GM12878 (cell line): ENCODE data around the gene TMC8. TPM values are rescaled to one million over a fixed set of nuclear protein-coding genes. Genes with fewer than 3 reads are reported as not detected.

Experiments used
- ATAC-seq: fragments of 200-7000 bp; cut with Tn5 transposase; 3 replicates; pipeline ENCODE4 v1.9.1; 2020; ENCODE audit warnings: mild to moderate bottlenecking, moderate library complexity
- BruUV-seq: library from RNA; stranded (reverse); fragments of 400-500 nt; replicated peaks from 2 replicates; lab custom pipeline; 2021; lab: Mats Ljungman, UMichigan
- CTCF ChIA-PET: fragments of 300-600 bp; sonication (Branson Sonifier 250); formaldehyde crosslinking; extraction: SDS; loops from one replicate; lab custom pipeline; 2021; ENCODE audit warnings: inconsistent platforms; lab: Yijun Ruan, JAX
- POLR2A ChIA-PET: fragments of 350-600 bp; formaldehyde crosslinking; extraction: SDS; loops from one replicate; lab custom pipeline; 2021; ENCODE audit warnings: inconsistent platforms; lab: Charles Lee
- RAD21 ChIA-PET: fragments of 300-600 bp; sonication (Branson Sonifier 250); formaldehyde crosslinking; loops from one replicate; lab custom pipeline; 2023; ENCODE audit warnings: antibody characterized with exemption; ENCODE audit not compliant: unreplicated experiment; lab: Charles Lee
- SMC1A ChIA-PET: fragments of 300-600 bp; sonication (Branson Sonifier 250); formaldehyde crosslinking; loops from one replicate; lab custom pipeline; 2023; ENCODE audit not compliant: unreplicated experiment, uncharacterized antibody; lab: Charles Lee
- DNase-seq: peaks from one replicate; pipeline ENCODE4 v3.0.0-alpha.2; 2011; ENCODE audit warnings: low read depth, low spot score
- FAIRE-seq: peaks from 3 replicates; lab custom pipeline; 2011; peaks lifted over from hg19 to GRCh38; lab: Jason Lieb, UNC
- H2AFZ ChIP-seq: 2 replicates; pipeline ENCODE4 v1.6.0; 2011; ENCODE audit warnings: low read depth, low read length, control low read depth; ENCODE audit not compliant: control insufficient read depth
- H3K27ac ChIP-seq: 2 replicates; pipeline ENCODE4 v1.5.1; 2011; ENCODE audit warnings: control low read depth; ENCODE audit not compliant: control insufficient read depth, insufficient read depth
- H3K27me3 ChIP-seq, 2 experiments: replicated peaks in 1 of 2; 2 replicates each; pipeline versions ENCODE4 v1.6.0 to v1.6.1; 2011; ENCODE audit warnings: low read length in 1 of 2; ENCODE audit not compliant: control insufficient read depth in 2 of 2, insufficient read depth in 2 of 2
- H3K36me3 ChIP-seq, 2 experiments: 2 replicates each; pipeline ENCODE4 v1.5.1; 2011; ENCODE audit warnings: low read length in 1 of 2; ENCODE audit not compliant: control insufficient read depth in 2 of 2, insufficient read depth in 2 of 2
- H3K4me1 ChIP-seq: 2 replicates; pipeline ENCODE4 v1.6.1; 2011; ENCODE audit warnings: mild to moderate bottlenecking, low read length, moderate library complexity, mixed read lengths; ENCODE audit not compliant: control insufficient read depth, insufficient read depth
- H3K4me2 ChIP-seq: 2 replicates; pipeline ENCODE4 v1.6.0; 2011; ENCODE audit warnings: control low read depth; ENCODE audit not compliant: control insufficient read depth, insufficient read depth
- H3K4me3 ChIP-seq: fragments of 200-600 bp; sonication (generic); 2 replicates; pipeline ENCODE4 v1.5.1; 2016
- H3K79me2 ChIP-seq: 2 replicates; pipeline ENCODE4 v1.6.0; 2011; ENCODE audit warnings: low read length; ENCODE audit not compliant: control insufficient read depth, insufficient read depth
- H3K9ac ChIP-seq: 2 replicates; pipeline ENCODE4 v1.8.0; 2011; ENCODE audit warnings: low read length, control low read depth, mixed read lengths; ENCODE audit not compliant: control insufficient read depth, insufficient read depth
- H3K9me3 ChIP-seq: replicated peaks from 3 replicates; pipeline ENCODE4 v1.5.1; 2011; ENCODE audit warnings: mild to moderate bottlenecking, low read length; ENCODE audit not compliant: control insufficient read depth, insufficient read depth
- H4K20me1 ChIP-seq: 2 replicates; pipeline ENCODE4 v1.6.0; 2011; ENCODE audit not compliant: control insufficient read depth, insufficient read depth
- BRCA1 ChIP-seq: IDR thresholded peaks from 2 replicates; pipeline ENCODE4 v1.6.1; 2011; ENCODE audit warnings: low read depth, low read length, improper control_type of control experiment
- CBX5 ChIP-seq: sonication (generic); IDR thresholded peaks from 2 replicates; pipeline ENCODE4 v1.6.1; 2016; ENCODE audit warnings: low read depth, moderate library complexity, mild to moderate bottlenecking, inconsistent platforms
- CREM ChIP-seq: IDR thresholded peaks from 2 replicates; pipeline ENCODE4 v1.6.1; 2014; ENCODE audit warnings: antibody characterized with exemption, low read depth
- DPF2 ChIP-seq: fragments of 450-650 bp; IDR thresholded peaks from 2 replicates; pipeline ENCODE4 v1.6.1; 2017; ENCODE audit warnings: mild to moderate bottlenecking
- GATAD2B ChIP-seq: fragments of 450-650 bp; conservative IDR thresholded peaks from 2 replicates; pipeline ENCODE4 v1.6.1; 2017; ENCODE audit warnings: low read depth, mild to moderate bottlenecking, moderate library complexity
- HDAC2 ChIP-seq: fragments of 200-600 bp; sonication (generic); IDR thresholded peaks from 2 replicates; pipeline ENCODE4 v1.6.1; 2017
- IKZF2 ChIP-seq, 2 experiments: fragments of 450-650 bp; IDR thresholded peaks; 2 replicates each; pipeline ENCODE4 v1.6.1; 2017; ENCODE audit warnings: mild to moderate bottlenecking in 2 of 2, moderate library complexity in 2 of 2
- KDM1A ChIP-seq: fragments of 200-600 bp; sonication (generic); IDR thresholded peaks from 2 replicates; pipeline ENCODE4 v1.6.1; 2016; ENCODE audit warnings: borderline replicate concordance
- MTA2 ChIP-seq: fragments of 450-650 bp; IDR thresholded peaks from 2 replicates; pipeline ENCODE4 v1.6.1; 2016; ENCODE audit warnings: low read depth, mild to moderate bottlenecking, moderate library complexity
- MXI1 ChIP-seq: fragments of 150-350 bp; IDR thresholded peaks from 2 replicates; pipeline ENCODE4 v1.6.1; 2011; ENCODE audit warnings: low read depth, mild to moderate bottlenecking, inconsistent platforms, low read length, improper control_type of control experiment
- NBN ChIP-seq: fragments of 450-650 bp; IDR thresholded peaks from 2 replicates; pipeline ENCODE4 v1.6.1; 2016
- NFYA ChIP-seq: IDR thresholded peaks from 2 replicates; pipeline ENCODE4 v1.6.1; 2011; ENCODE audit warnings: low read depth, mild to moderate bottlenecking, low read length, improper control_type of control experiment, borderline replicate concordance
- NR2C2 ChIP-seq: IDR thresholded peaks from 2 replicates; pipeline ENCODE4 v1.6.1; 2011; ENCODE audit warnings: borderline replicate concordance, low read depth; ENCODE audit not compliant: control insufficient read depth, insufficient read length
- RAD21 ChIP-seq: IDR thresholded peaks from 2 replicates; pipeline ENCODE4 v1.6.1; 2011; ENCODE audit warnings: mild to moderate bottlenecking, low read depth, low read length, moderate library complexity; ENCODE audit not compliant: insufficient read depth
- SMAD1 ChIP-seq: fragments of 450-650 bp; IDR thresholded peaks from 2 replicates; pipeline ENCODE4 v1.6.1; 2018; ENCODE audit warnings: mild to moderate bottlenecking, low read depth; ENCODE audit not compliant: partially characterized antibody
- SREBF2 ChIP-seq: IDR thresholded peaks from 2 replicates; pipeline ENCODE4 v1.6.1; 2012; ENCODE audit warnings: mild to moderate bottlenecking, low read length
- WRNIP1 ChIP-seq: IDR thresholded peaks from 2 replicates; pipeline ENCODE4 v1.6.1; 2011; ENCODE audit warnings: low read depth, low read length, improper control_type of control experiment, borderline replicate concordance
- WGBS: methylation state at CpG from one replicate; pipeline ENCODE4 v1.1.6; 2016; ENCODE audit warnings: low lambda C conversion rate; ENCODE audit not compliant: insufficient replicate concordance, insufficient coverage; ENCODE audit errors: missing lambda C conversion rate; 5-methylcytosine and 5-hydroxymethylcytosine counted together
- in situ Hi-C: fragments of 300-500 bp; cut with MboI; formaldehyde crosslinking; loops from 9 replicates; pipeline ENCODE4 v1.14.3; 2018; ENCODE audit warnings: mixed read lengths
- intact Hi-C: fragments of 100-400 bp; cut with micrococcal nuclease; formaldehyde crosslinking; loops from one replicate; pipeline ENCODE4 v1.14.2; 2022; ENCODE audit not compliant: unreplicated experiment
- polyA plus RNA-seq, 11 experiments: library from polyadenylated mRNA; depleted of rRNA in 4 of 11; unstranded in 6 of 11; stranded (reverse) in 5 of 11; fragments of >200 nt; fragmentation: Nextera tagmentation in 4 of 11; fragmentation: Illumina TruSeq in 1 of 11; extraction: Ambion mirVana in 4 of 11; extraction: Trizol in 1 of 11; gene quantifications; 1 replicate in 1 of 11; 2 replicates in 10 of 11; pipeline versions ENCODE4 v1.2.1 to v1.2.3, GENCODE V29; 2011 to 2016; ENCODE audit warnings: inconsistent platforms in 2 of 11, missing spikeins in 2 of 11, low read depth in 1 of 11
- total RNA-seq, 4 experiments: library from RNA; depleted of rRNA in 3 of 4; stranded (reverse); fragments of >200 nt in 3 of 4; fragmentation: Illumina TruSeq in 1 of 4; extraction: Trizol in 1 of 4; gene quantifications; 2 replicates each; pipeline versions ENCODE4 v1.2.1 to v1.2.3, GENCODE V29; 2013 to 2021
- TF ChIP-seq, protein P1 (sequence below): fragments of 450-650 bp; IDR thresholded peaks from 2 replicates; pipeline ENCODE4 v1.6.1; 2017; ENCODE audit warnings: mild to moderate bottlenecking, low read depth, inconsistent platforms; ENCODE audit not compliant: poor library complexity, severe bottlenecking
- TF ChIP-seq, protein P2 (sequence below): IDR thresholded peaks from 2 replicates; pipeline ENCODE4 v1.6.1; 2012; ENCODE audit warnings: low read depth, low read length, improper control_type of control experiment

The TMC8 gene
- total and polyA plus RNA-seq, 10 of the 15 experiments (the other 5 are each of a cell fraction or from before 2014, with no cell fraction given), result 2.7 to 128 (median 40.0) TPM

GRCh38 chr17:78113804-78114785 is 16.5 kb upstream of the TMC8 start:
- WGBS, result 49% methylated on average over 25 of the region's 25 CpGs
- H3K4me3 ChIP-seq, result no peak overlapping the region
- TSS peak; percentile 33 for BruUV-seq
- H3K4me1 ChIP-seq, result peaks cover 27% of the 10 kb centered on the region
- peaks cover 5% of the 10 kb centered on the region; the same call in 1 of the 2 replicates for H4K20me1 ChIP-seq
- H3K36me3 ChIP-seq, result peaks cover 34 to 39% of the 10 kb centered on the region in 2 experiments
- H3K27ac ChIP-seq, result peak overlapping the region; percentile 61
- no peaks in the 10 kb centered on the region for H3K9me3 ChIP-seq
- CTCF ChIA-PET, result interaction anchor here (0.8 to 5.0 kb wide), 16 partner anchors 10 to 137 kb away, joined by 3 to 46 read pairs (median 5); partner anchors contain the start of genes TMC6 and TMC8
- H3K79me2 ChIP-seq, result peaks cover 2% of the 10 kb centered on the region
- RAD21 ChIA-PET, result interaction anchor here (1.0 to 2.9 kb wide), 5 partner anchors 12 to 137 kb away, joined by 3 to 16 read pairs (median 6); no protein-coding TSS in a partner anchor
- FAIRE-seq (peak; percentile 88), DNase-seq (no peak), ATAC-seq (peak; percentile 87)
- peak overlapping the region; percentile 34; the same call in 1 of the 2 replicates for H3K9ac ChIP-seq
- H3K4me2 ChIP-seq, result peak overlapping the region; percentile 59
- no peak overlapping the region for H2AFZ ChIP-seq
- SMC1A ChIA-PET, result interaction anchor here (0.8 to 2.0 kb wide), 5 partner anchors 16 to 137 kb away, joined by 3 to 10 read pairs (median 4); partner anchors contain the start of gene TMC8
- in situ Hi-C loops, result loop anchor here (5.0 kb wide), 1 partner anchor 63 kb away; no protein-coding TSS in a partner anchor
- intact Hi-C loops, result loop anchor here (1.0 to 2.0 kb wide), 3 partner anchors 15 to 137 kb away; partner anchors contain the start of gene TMC6
- POLR2A ChIA-PET, result interaction anchor here (0.5 to 1.9 kb wide), 11 partner anchors 11 to 124 kb away, joined by 3 to 9 read pairs (median 3); partner anchors contain the start of gene TMC8
- H3K27me3 ChIP-seq, result no peaks in the 10 kb centered on the region
- TF ChIP-seq NBN (no peak), IKZF2 (IDR thresholded peaks at IDR 0.05) (peak; percentile 34 to 54; a peak in 3 of 4 replicates), KDM1A (no peak), SREBF2 (no peak), NR2C2 (no peak), SMAD1 (no peak), BRCA1 (no peak), HDAC2 (no peak), CBX5 (no peak), NFYA (no peak), CREM (0 out of 2 replicates have a peak, but pooled peaks have one; percentile 25), MXI1 (no peak), GATAD2B (no peak), MTA2 (no peak), WRNIP1 (no peak), DPF2 (0 out of 2 replicates have a peak, but pooled peaks have one; percentile 26), RAD21 (no peak)
- TF ChIP-seq, protein P1, sequence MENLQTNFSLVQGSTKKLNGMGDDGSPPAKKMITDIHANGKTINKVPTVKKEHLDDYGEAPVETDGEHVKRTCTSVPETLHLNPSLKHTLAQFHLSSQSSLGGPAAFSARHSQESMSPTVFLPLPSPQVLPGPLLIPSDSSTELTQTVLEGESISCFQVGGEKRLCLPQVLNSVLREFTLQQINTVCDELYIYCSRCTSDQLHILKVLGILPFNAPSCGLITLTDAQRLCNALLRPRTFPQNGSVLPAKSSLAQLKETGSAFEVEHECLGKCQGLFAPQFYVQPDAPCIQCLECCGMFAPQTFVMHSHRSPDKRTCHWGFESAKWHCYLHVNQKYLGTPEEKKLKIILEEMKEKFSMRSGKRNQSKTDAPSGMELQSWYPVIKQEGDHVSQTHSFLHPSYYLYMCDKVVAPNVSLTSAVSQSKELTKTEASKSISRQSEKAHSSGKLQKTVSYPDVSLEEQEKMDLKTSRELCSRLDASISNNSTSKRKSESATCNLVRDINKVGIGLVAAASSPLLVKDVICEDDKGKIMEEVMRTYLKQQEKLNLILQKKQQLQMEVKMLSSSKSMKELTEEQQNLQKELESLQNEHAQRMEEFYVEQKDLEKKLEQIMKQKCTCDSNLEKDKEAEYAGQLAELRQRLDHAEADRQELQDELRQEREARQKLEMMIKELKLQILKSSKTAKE, result no peak
- TF ChIP-seq, protein P2, sequence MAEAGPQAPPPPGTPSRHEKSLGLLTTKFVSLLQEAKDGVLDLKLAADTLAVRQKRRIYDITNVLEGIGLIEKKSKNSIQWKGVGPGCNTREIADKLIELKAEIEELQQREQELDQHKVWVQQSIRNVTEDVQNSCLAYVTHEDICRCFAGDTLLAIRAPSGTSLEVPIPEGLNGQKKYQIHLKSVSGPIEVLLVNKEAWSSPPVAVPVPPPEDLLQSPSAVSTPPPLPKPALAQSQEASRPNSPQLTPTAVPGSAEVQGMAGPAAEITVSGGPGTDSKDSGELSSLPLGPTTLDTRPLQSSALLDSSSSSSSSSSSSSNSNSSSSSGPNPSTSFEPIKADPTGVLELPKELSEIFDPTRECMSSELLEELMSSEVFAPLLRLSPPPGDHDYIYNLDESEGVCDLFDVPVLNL, result no peak
